A673 (cell line): ENCODE results near the gene DUOXA2. TPM values are rescaled to one million over a fixed set of nuclear protein-coding genes. Genes with fewer than 3 reads are reported as not detected.

Experiments used
- BruUV-seq: library from RNA; stranded (reverse); fragments of 400-500 nt; replicated peaks from 2 replicates; lab custom pipeline; 2021; lab: Mats Ljungman, UMichigan
- CTCF ChIA-PET: fragments of 300-600 bp; sonication (Branson Sonifier 250); formaldehyde crosslinking; loops from one replicate; lab custom pipeline; 2022; ENCODE audit warnings: antibody characterized with exemption; lab: Charles Lee
- POLR2A ChIA-PET: fragments of 300-600 bp; sonication (Branson Sonifier 250); formaldehyde crosslinking; loops from one replicate; lab custom pipeline; 2022; ENCODE audit warnings: antibody characterized with exemption; ENCODE audit not compliant: low non-redundant PET; lab: Charles Lee
- DNase-seq: peaks from one replicate; pipeline ENCODE4 v3.0.0-alpha.2; 2015; ENCODE audit warnings: low spot score
- H3K27ac ChIP-seq: fragments of 200-600 bp; sonication (generic); 2 replicates; pipeline ENCODE4 v1.5.1; 2016; ENCODE audit warnings: mixed run types, low read depth, mild to moderate bottlenecking, mixed read lengths, antibody characterized with exemption, low read length; ENCODE audit not compliant: poor library complexity, severe bottlenecking
- H3K27me3 ChIP-seq: fragments of 200-600 bp; sonication (generic); replicated peaks from 2 replicates; pipeline ENCODE4 v1.6.1; 2017; ENCODE audit warnings: mixed run types, low read depth, mild to moderate bottlenecking, mixed read lengths, antibody characterized with exemption, low read length; ENCODE audit not compliant: insufficient read depth, poor library complexity
- H3K36me3 ChIP-seq: fragments of 200-600 bp; sonication (generic); 2 replicates; pipeline ENCODE4 v1.6.1; 2016; ENCODE audit warnings: mixed run types, mild to moderate bottlenecking, mixed read lengths, antibody characterized with exemption, low read length; ENCODE audit not compliant: insufficient read depth, poor library complexity, severe bottlenecking
- H3K4me1 ChIP-seq: fragments of 200-600 bp; sonication (generic); 2 replicates; pipeline ENCODE4 v1.6.1; 2017; ENCODE audit warnings: mixed run types, mild to moderate bottlenecking, mixed read lengths, antibody characterized with exemption, low read length; ENCODE audit not compliant: insufficient read depth, poor library complexity, severe bottlenecking
- H3K4me3 ChIP-seq: fragments of 200-600 bp; sonication (generic); 2 replicates; pipeline ENCODE4 v1.5.1; 2016; ENCODE audit warnings: low read depth, mixed run types, mild to moderate bottlenecking, mixed read lengths, low read length; ENCODE audit not compliant: poor library complexity, severe bottlenecking
- H3K9me3 ChIP-seq: fragments of 200-600 bp; sonication (generic); 2 replicates; pipeline ENCODE4 v1.6.1; 2016; ENCODE audit warnings: mixed run types, low read depth, mild to moderate bottlenecking, mixed read lengths, antibody characterized with exemption, low read length; ENCODE audit not compliant: poor library complexity, severe bottlenecking
- EZH2 ChIP-seq: fragments of 200-600 bp; sonication (generic); IDR thresholded peaks from 2 replicates; pipeline ENCODE4 v1.6.1; 2017; ENCODE audit warnings: borderline replicate concordance, low read depth, mild to moderate bottlenecking, mixed read lengths, antibody characterized with exemption, low read length; ENCODE audit not compliant: poor library complexity, severe bottlenecking
- intact Hi-C: fragments of 100-400 bp; cut with micrococcal nuclease; formaldehyde crosslinking; loops from one replicate; pipeline ENCODE4 v1.10.0; 2022; ENCODE audit not compliant: unreplicated experiment
- total RNA-seq: library from RNA; stranded (reverse); gene quantifications from 2 replicates; pipeline ENCODE4 v1.2.3, GENCODE V29; 2021
- TF ChIP-seq, protein P1 (sequence below): fragments of 300-800, 200-600 bp; sonication (generic); conservative IDR thresholded peaks from 2 replicates; pipeline ENCODE4 v1.5.1; 2017; ENCODE audit warnings: low read depth, mild to moderate bottlenecking, antibody characterized with exemption, low read length, moderate library complexity, mixed read lengths

DUOXA2 gene
- total RNA-seq, 1 experiment from 2014 or later: not detected

DNA sequence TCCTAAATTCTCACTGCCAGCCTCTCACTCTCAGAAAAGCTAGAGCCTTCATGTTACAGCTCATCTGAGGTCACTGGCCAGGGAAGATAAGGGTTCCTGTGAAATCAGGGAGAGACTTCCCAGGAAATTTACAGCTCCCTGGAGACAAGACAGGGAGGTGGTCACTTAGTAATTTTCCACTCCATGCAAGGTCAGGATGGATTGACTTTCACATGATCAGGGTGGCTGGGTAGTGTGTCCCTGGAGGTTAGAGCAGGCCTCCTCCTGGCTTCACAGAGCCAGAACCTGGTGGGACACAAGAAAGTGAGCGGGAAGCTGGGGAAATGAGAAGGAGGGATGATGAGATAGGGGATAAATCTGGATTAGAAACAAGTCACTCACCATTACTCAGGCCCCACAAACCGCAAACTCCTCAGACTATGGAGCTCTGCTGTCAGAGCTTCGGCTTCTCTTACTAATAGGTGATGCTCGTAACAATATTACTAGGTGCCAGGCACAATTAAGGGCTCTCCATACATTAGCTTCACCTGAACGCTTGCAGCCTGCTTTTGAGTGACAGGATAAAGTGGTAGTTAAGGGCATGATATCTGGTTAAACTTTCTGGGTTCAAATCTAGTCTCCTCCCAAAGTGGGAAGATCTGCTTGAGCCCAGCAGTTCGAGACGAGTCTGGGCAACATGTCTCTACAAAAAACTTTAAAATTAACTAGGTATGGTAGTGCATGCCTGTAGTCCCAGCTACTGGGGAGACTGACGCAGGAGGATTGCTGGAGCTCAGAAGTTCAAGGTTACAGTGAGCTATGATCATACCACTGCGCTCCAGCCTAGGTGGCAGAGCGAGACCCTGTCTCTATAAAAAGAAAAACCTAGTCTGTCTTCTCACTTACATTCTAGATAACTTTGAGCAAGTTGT is 25.1 kb upstream of the DUOXA2 start:
- DNase-seq: no peak
- TF ChIP-seq, protein P1, sequence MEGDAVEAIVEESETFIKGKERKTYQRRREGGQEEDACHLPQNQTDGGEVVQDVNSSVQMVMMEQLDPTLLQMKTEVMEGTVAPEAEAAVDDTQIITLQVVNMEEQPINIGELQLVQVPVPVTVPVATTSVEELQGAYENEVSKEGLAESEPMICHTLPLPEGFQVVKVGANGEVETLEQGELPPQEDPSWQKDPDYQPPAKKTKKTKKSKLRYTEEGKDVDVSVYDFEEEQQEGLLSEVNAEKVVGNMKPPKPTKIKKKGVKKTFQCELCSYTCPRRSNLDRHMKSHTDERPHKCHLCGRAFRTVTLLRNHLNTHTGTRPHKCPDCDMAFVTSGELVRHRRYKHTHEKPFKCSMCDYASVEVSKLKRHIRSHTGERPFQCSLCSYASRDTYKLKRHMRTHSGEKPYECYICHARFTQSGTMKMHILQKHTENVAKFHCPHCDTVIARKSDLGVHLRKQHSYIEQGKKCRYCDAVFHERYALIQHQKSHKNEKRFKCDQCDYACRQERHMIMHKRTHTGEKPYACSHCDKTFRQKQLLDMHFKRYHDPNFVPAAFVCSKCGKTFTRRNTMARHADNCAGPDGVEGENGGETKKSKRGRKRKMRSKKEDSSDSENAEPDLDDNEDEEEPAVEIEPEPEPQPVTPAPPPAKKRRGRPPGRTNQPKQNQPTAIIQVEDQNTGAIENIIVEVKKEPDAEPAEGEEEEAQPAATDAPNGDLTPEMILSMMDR: no peak
- no peak for TF ChIP-seq EZH2
- BruUV-seq: no TSS peak
- Histone ChIP-seq H3K27me3 (no peaks in the 10 kb centered on the region), H3K4me3 (no peak overlapping the region), H3K9me3 (no peaks in the 10 kb centered on the region), H3K36me3 (no peaks in the 10 kb centered on the region), H3K27ac (no peak overlapping the region), H3K4me1 (no peaks in the 10 kb centered on the region)
- ChIA-PET POLR2A (no interaction called here), CTCF (interaction anchor here (1.3 kb wide), 1 partner anchor 29 kb away, joined by 3 read pairs; no protein-coding TSS in a partner anchor)
- intact Hi-C loops: no loop called here

DNA sequence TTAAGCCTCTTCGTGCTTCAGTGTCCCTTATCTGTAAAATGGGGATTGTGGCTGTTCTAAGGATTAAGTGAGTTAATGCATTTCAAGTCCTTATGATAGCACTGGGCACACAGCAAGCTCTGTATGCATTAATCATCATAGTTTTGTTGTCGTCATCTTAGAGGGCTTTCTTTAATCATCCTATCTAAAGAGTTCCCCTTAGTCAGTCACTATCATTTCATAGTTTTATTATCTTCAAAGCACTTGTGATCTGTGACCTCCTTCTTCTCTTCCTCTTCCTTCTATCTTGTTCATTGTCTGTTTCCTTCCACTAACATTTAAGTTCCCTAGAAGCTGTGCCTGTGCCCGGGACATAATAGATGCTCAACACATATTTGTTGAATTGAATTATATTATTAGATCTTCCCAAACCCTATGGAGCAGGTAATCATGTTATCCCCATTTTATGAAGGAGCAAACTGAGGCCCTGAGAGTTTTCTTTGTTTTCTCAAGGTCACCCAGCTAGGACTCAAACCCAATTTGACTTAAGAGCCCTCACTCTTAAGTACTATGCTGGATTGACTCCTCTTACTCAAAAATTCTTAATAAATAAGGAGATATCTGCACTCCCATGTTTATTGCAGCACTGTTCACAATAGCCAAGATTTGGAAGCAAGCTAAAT is 24.3 kb upstream of the DUOXA2 start:
- Histone ChIP-seq H3K36me3 (no peaks in the 10 kb centered on the region), H3K27me3 (no peaks in the 10 kb centered on the region)
- CTCF ChIA-PET: no interaction called here

DNA sequence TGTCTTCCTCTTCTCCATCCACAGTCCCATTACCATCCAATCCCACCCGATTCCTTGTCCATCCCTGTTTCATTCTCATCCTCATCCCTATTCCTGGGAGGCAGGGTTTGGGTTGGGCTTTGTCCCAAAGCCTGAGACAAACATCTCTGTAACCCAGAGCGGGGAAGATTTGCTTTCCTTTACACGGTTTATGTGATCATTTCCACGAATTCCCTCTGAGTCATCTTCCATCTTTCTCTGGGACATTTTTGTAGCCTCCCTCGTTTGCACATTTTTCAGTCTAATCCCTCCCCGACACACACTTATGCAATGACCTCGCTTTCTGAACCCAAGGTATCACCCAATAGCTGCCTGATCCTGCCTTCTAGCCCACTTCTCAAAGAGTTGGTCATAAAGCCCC is 23.0 kb upstream of the DUOXA2 start:
- TF ChIP-seq EZH2: no peak
- TF ChIP-seq, protein P1: no peak
- intact Hi-C loops: no loop called here
- Histone ChIP-seq H3K4me3 (no peak overlapping the region), H3K27me3 (no peaks in the 10 kb centered on the region), H3K36me3 (no peaks in the 10 kb centered on the region), H3K4me1 (no peaks in the 10 kb centered on the region), H3K9me3 (no peaks in the 10 kb centered on the region), H3K27ac (no peak overlapping the region)
- BruUV-seq: no TSS peak
- CTCF ChIA-PET: no interaction called here
- POLR2A ChIA-PET: no interaction called here
- no peak for DNase-seq

More for the DNA sequence above, 24.3 kb upstream of the DUOXA2 start:
- POLR2A ChIA-PET: no interaction called here
- Histone ChIP-seq H3K27ac (no peak overlapping the region), H3K4me3 (no peak overlapping the region), H3K9me3 (no peaks in the 10 kb centered on the region), H3K4me1 (no peaks in the 10 kb centered on the region)
- intact Hi-C loops: no loop called here
- no peak for DNase-seq
- BruUV-seq: no TSS peak
- TF ChIP-seq, protein P1: no peak
- no peak for TF ChIP-seq EZH2
